ENCODE measurements around the gene SYNGR4.
"Not testable (repeated sequence)": the region's sequence is repeated elsewhere in the genome, so short reads cannot be mapped to it uniquely, and the experiment has no call there.

Gene SYNGR4, protein sequence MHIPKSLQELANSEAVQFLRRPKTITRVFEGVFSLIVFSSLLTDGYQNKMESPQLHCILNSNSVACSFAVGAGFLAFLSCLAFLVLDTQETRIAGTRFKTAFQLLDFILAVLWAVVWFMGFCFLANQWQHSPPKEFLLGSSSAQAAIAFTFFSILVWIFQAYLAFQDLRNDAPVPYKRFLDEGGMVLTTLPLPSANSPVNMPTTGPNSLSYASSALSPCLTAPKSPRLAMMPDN

DNA sequence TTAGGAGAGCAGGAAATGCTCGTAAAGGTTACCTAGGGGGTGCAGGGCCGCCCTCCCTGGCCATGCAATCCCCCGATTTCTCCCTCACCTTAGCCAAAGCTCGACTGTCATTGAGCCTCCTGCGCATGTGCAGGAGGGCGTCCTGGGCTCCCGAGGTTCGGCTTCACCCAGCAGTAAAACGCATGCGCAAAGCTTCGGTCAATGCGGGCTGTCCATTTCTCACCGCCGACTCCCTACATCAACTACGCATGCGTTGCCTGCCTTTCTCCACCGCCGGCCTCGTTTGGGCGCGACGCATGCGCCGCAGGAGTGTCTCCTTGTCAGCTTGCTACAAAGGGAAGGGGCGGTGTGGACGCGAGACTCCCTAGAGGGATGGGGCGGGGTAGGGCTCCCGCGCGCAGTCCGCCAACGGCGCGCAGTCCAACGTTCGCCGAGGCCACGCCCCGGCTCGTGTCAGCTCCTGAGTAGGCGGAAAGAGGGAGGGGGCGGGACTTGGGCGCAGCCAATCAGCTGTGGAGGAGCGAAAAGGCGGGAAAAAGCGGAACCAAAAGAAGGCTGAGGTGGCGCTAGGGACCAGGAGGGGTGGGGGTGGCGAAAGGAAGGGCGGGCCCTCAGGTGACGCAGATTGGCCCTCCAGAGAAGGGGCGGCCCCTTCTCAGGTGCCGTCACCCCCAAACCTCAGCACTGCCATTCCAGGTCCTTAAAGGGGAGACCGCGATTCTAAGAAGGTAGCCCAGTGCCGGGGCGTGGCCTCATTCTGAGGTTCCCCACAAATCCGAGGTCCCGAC lies at the start of gene SYNGR4, which contains the start of gene TMEM143:
Gene SYNGR4, plus strand, starts transcription at position 558 of the 788 bp plus-strand sequence. CDS start 1,476 bp downstream, outside the sequence.
Gene TMEM143, minus strand, starts transcription at position 131 of the 788 bp plus-strand sequence. Its CDS starts 20 bp downstream, at position 111.
- peak; percentile 100 for DNase-seq

DNA sequence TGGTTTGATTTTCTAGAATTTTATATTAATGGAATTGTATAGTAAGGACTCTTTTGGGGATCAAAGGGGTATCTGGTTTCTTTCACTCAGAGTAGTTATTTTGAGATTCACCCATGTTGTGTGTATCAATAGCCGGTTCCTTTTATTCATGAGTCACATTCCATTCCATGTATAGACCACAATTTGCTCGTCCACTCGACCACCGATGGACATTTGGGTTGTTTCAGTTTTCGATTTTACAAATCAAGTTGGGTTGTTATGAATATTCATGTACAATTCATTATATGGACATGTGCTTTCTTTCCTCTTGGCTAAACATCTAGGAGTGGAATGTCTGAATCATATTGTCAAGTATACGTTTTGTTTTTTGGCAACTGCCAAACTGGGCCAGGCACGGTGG lies 48.5 kb upstream of the SYNGR4 start:
- DNase-seq = no peak

DNA sequence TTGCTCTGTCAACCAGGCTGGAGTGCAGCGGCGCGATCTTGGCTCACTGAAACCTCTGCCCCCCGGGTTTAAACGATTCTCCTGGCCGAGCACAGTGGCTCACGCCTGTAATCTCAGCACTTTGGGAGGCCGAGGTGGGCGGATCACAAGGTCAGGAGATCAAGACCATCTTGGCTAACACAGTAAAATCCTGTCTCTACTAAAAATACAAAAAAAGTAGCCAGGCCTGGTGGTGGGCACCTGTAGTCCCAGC lies 46.5 kb upstream of the SYNGR4 start:
- not testable (repeated sequence) for DNase-seq

DNA sequence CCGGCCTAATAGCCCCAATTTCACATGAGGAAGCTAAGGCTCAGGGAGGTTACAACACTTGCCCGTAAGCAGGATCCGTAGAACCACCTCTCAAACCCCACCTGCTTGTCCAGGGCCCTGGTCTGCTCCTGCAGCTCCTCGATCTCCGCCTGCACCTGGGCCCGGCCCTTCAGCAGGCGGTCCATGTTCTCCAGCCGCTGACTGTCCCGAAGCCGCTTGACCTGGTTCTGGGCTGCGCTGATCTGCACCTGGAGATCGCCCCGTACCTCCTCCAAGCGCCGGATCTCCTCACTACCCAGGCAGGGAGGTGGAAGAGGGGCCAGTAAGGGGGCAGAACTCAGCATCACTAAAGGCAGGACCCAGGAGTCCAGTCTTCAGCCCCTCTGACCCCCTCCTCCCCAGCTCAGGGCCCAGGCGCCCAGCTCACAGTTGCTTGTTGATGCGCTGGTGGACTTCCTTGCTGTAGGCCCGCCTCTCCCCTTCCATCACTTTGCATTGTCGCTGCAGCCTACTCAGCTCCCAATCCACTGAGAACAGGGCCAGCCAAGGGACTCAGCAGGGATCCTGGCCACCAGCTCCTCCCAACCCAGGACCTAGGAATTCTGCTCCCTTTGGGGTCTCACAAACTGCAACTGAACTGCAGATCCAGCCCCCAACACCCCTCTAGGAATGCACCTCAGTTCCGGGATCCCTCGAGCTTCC lies 45.7 kb upstream of the SYNGR4 start:
- no peak for DNase-seq

DNA sequence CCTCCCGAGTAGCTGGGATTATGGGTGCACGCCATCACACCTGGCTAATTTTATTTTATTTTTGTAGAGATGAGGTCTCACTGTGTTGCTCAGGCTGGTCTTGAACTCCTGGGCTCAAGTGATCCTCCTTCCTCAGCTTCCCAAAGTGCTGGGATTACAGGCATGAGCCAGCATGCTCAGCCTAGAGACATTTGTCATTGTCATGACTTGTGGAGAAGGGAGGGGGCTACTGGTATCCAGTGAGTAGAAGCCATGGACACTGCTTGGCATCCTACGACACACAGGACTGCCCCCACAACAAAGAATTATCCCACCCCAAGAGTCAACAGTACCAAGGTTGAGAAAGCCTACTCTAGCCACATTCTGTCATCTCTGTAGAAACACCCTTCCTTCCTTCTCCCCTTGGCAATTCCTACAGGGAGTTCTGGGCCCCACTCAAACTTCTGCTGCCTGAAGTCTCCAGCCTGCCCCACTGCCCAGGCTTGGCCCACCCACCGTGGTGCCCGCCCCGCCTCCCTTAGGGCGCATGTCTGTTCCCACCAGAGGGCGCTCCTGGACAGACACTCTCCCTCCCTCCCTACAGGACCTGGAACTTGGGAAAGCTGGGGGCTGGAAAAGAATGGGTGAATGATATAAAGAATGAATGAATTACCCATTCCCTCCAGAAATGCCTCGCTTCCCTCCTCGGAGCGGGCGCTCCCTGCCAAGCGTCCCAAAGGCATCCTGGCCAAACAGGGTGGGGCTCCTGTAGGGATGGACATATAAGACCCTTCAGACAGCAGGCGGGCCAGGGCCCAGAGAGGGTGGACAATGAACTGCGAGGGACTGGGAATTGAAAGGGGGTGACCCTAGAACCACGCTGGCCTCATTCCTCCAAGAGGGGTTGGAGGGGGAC lies 44.3 kb upstream of the SYNGR4 start:
- peak; percentile 62 for DNase-seq

DNA sequence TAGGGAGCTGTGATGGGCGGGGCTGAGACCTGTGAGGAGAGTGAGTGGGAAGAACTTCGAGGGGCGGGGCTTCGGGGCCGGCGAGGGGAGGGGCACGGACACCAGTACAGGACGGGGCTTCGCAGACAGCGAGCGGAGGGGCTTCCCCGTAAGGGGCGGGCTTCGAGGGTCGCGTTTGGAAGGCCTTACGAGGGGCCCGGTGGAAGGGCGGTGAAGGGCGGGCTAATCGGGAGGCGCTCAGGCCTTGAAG lies 42.9 kb upstream of the SYNGR4 start:
- DNase-seq = peak; percentile 93

DNA sequence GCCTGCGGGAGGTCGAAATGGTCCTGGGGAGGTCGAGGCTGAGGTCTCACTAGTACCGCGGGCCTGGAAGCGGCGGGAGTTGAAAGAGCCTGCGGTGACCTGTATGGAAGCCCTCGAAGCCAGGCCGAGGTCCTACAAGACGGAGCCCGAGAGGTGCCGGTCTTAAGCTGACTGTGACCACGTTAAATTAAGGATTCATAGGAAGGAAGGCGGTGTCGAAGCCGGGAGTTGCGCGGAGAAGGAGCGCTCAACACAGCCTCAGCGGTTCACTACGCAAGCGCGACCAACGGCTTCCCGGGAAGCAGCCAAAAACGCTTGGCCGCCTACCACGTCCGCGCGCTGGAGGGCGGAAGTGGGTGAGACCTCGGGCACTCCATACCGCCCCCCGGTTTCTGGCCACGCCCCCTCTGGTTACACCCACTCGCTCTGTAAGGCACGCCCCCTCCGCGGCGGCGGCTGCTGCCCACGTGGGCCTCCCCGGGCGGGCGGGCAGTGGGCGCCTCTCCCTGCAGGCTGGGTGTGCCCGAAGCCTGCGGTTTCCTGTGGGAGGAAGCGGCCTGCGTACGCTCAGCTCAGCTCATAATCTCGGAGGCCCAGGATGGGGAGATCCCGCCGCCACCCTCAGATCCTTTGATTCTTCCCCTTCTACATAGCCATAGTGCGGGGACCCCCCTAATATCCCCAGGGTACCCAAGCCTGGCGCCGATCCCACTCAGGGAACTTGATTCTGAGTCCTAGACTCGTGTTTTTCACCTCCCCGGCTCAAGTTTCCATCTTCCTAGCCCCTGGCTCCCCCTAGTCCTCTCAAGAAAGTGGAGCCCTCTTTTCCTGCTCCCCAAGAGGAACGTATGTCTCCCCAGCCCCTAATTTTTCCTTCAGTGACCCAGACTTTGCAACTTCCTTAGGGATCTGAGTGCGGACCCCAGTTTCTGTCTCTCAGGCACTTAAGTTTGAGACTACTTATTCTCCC lies 42.3 kb upstream of the SYNGR4 start:
- DNase-seq = peak; percentile 99

DNA sequence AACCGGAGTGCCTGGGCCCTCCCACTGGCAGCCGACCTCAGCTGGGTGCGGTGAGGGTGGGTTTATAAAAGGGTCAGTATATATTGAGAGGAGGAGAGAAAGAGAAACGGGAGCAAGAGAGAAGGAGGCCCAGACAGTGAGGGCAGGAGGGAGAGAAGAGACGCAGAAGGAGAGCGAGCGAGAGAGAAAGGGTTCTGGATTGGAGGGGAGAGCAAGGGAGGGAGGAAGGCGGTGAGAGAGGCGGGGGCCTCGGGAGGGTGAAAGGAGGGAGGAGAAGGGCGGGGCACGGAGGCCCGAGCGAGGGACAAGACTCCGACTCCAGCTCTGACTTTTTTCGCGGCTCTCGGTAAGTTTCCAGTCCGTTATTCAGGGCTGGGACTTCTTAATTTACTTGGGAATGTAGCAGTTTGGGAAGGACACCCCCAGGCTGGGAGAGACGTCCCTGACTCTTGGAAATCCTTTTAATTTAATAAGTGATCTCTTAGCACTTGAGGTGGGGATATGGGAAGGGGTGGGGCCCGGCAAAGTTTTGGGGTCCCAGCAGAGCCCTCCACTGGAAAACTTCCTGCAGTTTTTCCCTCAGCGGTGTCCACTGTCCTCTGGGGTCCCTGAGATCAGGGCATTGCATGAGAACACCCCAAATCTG lies 38.8 kb upstream of the SYNGR4 start, which contains the start of gene EMP3:
Gene EMP3, plus strand, starts transcription at position 288 of the 646 bp plus-strand sequence. CDS start 1,293 bp downstream, outside the sequence.
- peak; percentile 78 for DNase-seq

DNA sequence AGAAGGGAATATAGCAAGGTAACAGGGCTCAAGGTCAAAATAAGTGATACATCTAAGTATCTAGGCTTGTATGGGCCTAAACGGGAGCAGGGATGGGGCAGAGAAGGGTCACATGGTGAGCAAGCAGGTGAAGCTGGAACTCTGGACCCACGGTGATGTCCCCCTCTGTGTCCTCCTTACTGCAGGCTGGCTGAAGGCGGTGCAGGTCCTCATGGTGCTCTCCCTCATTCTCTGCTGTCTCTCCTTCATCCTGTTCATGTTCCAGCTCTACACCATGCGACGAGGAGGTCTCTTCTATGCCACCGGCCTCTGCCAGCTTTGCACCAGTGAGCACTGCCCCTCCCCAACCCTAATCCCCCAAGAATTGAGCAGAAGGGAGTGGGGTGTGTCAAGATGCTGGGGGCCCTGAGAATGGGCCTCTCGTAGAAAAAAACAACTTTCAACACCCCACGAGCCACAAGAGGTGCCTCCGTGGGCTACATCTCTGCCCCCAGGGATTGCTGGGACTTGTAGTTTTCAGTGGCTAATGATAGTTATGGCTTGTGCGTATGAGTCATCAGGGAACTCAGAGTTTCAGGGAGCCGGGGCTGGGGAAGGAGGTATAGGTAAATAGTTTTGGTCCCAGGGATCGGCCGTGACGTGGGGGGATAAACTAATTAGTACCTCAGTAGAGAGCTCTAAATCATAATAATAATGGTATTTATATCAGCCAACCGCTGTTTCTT lies 34.8 kb upstream of the SYNGR4 start:
- DNase-seq = no peak

DNA sequence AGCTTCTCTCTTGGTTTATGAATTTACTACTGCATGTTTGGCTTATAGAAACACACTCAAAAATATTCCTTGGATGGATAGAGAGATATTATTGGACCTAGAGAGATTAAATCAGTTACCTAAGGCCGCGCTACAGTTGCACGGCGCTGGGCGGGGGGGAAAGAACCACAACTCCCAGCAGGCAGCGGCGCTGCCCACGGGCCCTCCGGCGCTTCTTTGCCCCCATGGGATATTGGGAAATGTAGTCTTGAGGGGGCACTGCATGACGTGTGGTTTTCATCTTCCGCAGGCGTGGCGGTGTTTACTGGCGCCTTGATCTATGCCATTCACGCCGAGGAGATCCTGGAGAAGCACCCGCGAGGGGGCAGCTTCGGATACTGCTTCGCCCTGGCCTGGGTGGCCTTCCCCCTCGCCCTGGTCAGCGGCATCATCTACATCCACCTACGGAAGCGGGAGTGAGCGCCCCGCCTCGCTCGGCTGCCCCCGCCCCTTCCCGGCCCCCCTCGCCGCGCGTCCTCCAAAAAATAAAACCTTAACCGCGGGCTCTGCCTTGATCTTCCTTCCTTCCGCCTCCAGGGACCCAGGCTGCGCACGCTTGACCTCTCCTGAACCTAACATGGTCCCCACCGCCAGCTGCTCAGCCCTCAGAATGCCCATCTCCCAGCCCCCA lies 34.0 kb upstream of the SYNGR4 start:
- DNase-seq = no peak

DNA sequence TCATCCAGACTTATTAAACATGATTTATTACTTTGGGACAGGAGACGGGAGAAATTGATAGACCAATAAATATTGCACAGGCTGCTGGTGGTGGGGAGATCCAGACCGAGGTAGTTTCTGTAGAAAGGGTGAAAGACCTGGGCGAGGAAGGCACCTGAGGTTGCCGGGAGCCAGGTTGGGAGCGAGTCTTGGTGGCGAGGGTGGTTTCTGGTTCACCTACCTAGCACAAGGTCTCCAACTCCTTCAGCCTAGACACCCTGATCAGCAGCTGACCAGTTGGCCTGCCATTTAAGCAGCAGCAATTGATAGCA lies 31.9 kb upstream of the SYNGR4 start:
- no peak for DNase-seq

DNA sequence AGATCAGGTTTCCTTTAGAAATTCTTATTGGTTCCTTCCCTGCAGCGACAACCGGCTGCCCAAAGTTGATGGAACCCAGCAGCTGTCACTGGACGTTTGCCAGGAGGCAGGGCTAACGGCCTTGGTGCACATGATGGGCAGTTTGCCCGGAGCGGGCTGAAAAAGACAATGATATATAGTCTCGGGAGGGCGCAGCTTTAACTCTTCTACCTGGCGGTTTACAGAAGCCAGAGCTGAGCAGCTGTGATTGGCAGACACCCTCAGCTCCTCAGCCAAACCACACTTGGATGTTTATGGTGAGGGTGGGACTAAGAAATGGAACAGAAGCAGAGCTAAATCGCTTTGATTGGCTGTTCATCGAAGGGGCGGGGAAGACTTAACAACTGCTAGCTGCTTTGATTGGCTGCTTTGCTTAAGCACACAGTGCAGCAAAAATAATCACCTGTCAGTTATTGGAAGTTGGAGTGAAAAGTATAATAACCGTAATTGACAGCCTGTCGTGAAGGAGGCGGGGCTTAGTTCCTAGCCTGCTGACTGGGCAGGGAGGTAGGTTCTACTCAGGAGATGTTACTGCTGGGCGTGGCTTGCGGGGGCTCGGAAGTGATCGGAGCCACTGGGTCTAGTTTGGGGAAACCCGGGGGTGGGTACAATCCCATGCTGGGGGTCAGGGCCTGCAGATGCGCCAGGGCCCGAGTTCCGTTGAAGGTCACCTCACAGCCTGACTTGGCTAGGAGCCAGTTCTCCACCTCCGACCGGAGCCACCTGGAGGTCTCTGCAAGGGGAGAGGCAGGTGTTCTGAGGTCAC lies 31.3 kb upstream of the SYNGR4 start:
- DNase-seq = peak; percentile 95

DNA sequence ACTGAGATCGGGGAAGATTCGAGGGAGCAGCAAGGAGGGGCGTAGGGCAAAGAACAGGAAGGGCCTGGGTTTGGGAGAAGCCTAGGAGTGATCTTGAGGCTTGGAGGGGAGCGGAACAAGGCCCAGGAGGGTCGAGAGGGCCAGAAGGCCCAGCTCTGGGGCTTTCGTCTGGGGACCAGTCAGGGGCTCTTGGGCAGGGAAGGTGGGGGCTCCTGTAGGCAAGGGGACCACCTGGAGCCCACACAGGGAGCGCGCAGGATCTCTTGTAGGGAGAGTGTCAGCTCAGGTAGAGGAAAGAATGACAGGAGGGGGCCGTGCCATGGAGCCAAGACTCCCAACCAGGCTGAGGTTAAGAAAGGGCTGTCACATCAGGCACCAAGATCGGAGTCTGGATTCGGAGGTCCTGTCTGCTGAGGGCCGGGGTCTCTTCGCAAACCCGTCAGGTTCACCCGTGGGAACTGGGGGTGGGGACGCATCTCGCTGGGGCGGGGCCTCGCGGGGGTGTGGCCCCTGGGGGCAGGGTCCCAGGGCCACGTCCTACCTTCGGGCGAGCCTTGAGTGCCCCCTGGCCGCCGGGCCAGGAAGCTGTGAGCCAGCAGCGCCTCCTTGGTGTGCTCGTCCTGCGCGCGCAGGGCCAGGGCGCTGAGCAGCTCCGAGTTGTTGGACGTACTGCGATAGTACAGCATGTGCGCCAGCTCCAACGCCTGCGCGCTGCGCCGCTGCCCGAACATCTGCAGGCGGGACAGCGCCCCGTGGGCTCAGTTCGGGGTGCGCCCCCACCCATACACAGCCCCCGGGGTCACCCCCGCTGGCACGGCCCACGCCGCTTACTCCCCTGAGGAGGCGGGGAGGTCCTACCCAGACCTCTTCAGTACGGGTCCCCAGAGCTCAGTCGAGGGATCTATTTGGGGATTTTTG lies 30.4 kb upstream of the SYNGR4 start:
- peak; percentile 95 for DNase-seq

DNA sequence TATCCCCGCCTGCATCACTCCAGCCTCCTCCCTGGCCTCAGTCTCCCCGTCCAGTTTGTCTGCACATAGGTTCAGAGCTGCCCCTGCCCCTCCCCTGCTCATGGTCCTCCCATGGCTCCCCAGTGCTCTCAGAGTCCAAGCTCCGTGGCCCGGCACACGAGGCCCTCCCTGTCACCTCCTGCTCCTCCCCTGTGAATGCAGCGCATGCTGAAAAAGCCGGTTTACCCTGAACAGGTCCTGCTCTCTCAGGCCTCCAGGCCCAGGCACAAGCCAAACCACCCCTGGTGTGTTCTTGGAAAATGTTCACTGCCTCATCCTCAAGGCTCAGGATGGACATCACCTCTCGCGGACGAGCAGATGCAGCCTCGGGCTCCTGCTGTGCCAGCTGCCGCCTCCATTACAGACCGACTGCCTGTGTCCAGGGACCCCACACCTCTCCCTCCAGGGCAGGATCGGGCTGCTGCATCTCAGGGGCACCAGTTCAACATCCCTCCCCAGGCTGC lies 25.9 kb upstream of the SYNGR4 start:
- no peak for DNase-seq

DNA sequence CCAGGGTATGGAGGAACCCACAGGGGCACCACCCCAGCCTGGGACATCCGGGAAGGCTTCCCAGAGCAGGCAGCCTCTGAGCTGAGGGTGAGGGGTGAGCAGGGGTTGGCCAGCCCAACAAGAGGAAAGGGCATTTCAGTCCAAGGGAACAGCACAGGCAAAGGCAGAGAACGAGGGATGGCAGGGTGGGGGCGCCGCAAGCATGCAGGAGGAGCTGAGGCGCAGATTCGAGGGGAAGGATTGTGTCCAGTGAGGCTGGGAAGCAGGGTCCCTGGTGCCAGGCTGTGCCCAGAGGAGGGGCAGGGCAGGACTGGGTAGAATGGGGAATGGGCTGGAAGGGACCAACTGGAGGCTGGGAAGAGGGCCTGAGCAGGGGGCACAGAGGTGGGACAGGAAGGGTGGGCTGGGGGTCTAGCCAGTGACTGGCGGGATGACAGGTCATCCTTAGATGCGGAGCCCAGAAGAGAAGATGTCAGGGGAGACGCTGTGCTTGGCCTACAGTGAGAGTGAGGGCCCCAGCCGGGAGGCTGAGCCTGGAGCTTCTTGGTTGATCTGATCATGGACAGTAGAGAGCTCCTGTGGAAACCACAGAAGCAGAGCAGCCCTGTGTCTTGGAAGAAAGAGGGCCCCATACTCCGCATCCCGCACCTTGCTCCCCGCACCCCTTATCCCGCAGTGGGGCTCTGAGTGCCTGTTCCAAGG lies 25.2 kb upstream of the SYNGR4 start:
- DNase-seq = no peak

DNA sequence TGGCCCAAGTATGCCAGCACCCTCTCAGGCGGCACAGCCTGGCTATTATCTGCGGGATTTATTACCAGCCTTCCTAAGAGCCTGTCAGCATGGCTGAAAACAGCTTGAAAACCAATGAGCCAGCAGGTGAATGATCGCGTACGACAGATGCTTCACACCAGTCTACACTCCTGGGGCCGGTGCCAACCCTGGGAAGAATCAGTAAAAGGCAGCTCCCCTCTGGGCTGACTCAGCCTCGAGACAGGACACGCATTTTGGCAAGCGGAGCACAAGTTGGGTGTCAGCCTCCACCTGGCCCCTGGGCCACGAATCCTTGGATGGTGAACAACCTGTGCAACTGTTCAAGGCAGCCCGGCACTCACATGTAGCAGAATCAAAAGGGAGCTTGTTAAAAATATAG lies 23.2 kb upstream of the SYNGR4 start:
- DNase-seq = no peak

All from GDM1 (cell line).